HG02623 (cell line): ENCODE data around the gene CBFA2T3.

Experiments used
- ATAC-seq: cut with Tn5 transposase; IDR thresholded peaks from one replicate; pipeline ENCODE4 v1.9.1; 2021; ENCODE audit warnings: moderate library complexity; ENCODE audit not compliant: unreplicated experiment

Gene CBFA2T3

GRCh38 chr16:88844419-88845036 is 132.5 kb downstream of the CBFA2T3 start:
- ATAC-seq: no peak

GRCh38 chr16:88843256-88843655 is 133.8 kb downstream of the CBFA2T3 start:
- ATAC-seq: no peak

DNA sequence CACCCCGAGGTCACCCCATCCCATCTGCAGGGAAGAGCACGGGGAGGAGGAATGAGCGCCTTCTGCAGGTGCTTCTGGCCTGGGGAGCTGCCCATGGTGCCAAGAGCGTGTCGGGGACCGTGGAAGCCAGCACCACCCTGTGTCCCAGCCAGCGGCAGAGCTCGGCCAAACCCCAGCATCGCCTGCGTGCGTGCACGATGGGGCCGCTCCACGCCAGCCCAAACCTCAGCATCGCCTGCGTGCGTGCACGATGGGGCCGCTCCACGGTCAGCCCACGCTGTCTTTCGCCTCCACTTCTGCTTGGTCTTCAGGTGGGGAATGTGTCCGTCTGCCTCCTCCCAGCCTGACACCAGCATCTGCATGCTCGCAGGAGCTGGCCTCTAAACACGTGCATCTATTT is 134.2 kb downstream of the CBFA2T3 start:
- ATAC-seq: no peak

- ATAC-seq: no peak
These were observed 134.7 kb downstream of the CBFA2T3 start for GRCh38 chr16:88842308-88842756.

DNA sequence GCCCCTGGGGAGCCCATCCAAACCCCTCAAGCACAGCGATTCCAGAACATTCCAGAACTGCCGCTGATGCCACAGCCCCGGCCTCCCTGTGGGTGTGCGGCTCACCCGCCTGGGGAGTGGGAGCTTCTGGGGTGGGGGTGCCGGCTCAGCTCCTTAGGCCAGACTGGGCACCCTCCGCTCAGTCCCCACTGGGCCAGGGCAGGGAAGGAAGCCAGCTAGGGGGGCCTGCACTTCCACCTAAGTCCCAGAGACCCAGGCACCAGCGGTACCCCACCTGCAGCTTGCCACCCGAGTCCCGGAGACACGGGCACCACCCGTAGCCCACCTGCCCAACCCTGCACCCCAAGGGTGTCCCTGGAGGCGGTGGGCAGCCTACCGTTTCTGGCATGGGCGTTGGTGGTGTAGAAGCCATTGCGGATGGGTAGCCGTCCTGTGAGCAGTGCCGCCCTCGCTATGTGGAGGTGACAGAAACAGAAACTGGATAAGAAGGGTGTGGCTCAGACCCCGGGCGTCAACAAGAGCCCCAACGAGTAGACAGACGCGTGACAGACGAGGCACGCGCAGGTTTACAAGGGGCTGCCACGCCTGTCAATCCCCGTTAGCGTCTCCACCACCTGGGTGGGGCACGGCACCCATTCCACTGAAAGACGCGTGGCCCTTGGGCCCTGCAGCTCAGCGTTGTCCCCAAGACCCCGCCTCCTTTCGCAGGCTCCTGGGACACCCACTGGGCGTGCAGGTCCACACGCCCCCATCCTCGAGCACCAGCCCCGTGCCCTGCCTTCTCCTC is 135.3 kb downstream of the CBFA2T3 start:
- ATAC-seq: no peak

GRCh38 chr16:88840600-88841215 is 136.3 kb downstream of the CBFA2T3 start:
- ATAC-seq: no peak

DNA sequence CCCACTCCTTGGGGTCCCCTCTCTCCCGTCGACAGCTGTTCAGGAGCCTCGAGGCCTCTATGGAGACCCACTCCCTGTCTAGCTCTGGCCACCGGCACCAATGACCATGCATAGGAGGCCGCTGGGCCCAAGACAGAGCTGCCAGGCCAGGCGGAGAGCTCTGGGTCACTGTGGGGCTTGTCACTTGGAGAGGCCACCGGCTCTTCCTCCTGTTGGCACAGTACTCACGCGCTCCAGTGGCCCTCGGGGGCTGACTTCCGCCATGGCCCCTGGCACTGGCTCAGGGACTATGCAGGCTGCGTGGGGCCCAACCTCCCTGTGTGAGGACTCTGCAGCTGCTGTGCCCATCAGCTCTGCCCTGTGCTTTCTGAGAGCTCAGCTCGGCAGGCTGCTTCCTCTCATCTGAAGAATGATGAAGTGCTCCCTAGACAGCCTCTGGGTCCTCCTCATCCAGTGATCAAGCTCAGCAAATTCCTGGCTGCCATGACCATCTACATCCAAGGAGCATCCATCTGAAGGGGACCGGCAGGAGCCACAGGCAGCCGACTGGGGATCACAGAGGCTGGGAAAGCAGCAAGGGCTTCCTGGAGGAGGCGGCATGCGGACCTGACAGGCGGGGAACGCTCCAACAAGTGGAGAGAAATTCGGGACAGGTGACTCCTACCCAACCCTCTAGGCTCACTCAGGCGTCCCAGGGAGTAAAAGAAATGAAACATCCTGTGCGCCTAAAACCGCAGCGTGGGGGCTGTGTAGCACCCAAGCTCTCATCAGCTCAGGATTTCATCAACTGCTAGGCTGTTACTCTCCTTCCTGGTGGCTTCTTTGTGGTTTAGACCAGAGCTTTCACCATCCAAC is 137.0 kb downstream of the CBFA2T3 start:
- ATAC-seq: no peak

- no peak for ATAC-seq
These were observed 137.9 kb downstream of the CBFA2T3 start for GRCh38 chr16:88839026-88839529.

DNA sequence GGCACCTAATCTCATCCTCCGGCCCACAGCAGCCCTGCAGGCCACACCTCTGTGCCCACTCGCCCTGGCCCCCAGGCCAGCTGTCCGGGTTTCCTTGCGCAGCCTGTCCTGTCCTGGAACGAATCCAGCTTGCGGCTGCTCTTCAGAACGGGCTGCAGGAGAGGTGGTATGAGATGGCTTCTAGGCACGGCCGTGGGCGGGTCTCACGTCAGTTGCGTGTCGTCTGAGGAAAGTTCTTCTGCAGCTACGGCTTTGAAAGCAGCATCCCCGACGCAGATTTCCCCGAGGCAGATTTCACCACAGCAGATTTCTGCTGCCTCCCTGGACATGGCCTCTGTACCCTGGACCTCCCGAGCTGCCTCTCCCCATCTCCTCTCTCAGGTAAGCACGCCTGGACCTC is 138.4 kb downstream of the CBFA2T3 start:
- ATAC-seq: no peak

DNA sequence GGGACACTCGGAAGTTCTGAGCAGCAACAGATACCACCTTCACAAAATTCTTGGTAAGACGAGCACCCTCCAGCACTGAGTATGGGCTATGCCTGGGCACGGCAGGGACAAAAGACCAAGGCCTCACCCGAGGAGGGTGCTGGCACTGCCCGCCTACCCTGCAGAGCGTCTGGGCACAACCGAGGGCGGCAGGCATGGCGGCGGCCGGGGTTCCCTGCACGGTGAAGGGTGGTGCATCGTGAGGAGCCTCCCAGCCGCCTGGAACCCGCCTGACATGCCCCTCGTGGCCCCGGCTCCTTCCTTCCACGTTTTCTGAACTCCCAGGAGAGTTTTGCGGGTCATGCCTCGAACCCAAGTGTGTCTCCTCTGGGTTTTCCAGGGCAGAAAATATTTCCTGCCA is 139.2 kb downstream of the CBFA2T3 start:
- no peak for ATAC-seq

GRCh38 chr16:88836791-88837190 is 140.2 kb downstream of the CBFA2T3 start:
- no peak for ATAC-seq

GRCh38 chr16:88835818-88836217 is 141.2 kb downstream of the CBFA2T3 start:
- ATAC-seq: no peak

DNA sequence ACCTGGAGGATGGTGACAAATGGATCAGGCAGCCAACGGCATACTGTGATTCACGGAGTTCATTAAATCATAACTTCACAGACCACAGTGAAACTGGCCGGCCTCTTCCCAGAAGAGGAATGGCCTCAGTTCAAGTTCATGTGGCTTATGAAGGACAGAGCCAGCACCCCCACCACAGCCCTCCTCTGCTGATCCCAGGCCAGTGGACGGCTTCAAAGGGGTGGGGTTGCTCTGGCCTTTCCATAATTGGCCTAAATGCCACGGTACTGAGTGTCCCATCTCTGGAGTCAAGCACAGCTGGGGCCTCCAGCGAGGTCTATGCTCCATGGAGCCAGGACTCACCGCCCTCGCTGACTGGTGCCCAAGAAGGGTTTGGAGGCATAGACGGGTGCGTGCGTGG is 141.6 kb downstream of the CBFA2T3 start:
- ATAC-seq: no peak

GRCh38 chr16:88834670-88835069 is 142.3 kb downstream of the CBFA2T3 start:
- ATAC-seq: no peak

GRCh38 chr16:88833086-88833485 is 143.9 kb downstream of the CBFA2T3 start:
- no peak for ATAC-seq

GRCh38 chr16:88831838-88832237 is 145.2 kb downstream of the CBFA2T3 start:
- ATAC-seq: no peak

DNA sequence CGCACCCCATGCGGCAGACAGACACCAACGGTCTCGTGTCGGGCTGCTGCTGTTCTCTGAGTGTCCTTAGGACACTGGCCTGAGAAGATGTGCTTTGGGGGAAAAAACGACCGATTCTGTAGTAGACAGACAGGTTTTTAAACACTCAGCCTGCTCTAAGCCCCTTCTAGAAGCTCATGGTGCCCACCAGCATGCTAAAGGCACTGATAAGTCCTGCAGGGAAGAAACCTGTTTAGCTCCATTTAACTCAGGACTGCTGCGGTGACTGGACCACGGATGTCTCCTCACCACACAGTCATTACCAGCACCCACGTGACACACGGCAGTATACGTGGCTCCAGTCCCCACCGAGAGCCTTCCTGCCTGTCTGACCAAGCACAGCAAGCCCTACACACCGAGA is 146.2 kb downstream of the CBFA2T3 start:
- ATAC-seq: no peak

DNA sequence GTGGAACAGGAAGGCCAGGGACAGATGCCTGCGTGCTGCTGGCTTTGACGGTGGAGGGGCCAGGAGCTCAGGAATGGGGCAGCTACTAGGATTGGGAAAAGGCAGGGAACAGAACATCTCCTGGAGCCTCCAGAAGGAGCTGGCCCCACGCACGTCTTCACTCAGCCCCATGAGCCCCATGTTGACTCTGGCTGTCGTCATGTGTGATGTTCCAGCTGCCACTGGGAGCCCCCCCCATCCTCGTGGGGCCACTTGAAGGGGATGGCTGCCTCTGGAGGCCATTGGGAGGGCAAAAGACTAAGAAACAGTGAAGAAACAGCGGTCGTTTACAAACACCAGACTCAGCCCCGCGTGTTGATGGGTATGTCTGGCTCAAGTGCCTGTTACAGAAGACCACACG is 146.7 kb downstream of the CBFA2T3 start:
- ATAC-seq: no peak

DNA sequence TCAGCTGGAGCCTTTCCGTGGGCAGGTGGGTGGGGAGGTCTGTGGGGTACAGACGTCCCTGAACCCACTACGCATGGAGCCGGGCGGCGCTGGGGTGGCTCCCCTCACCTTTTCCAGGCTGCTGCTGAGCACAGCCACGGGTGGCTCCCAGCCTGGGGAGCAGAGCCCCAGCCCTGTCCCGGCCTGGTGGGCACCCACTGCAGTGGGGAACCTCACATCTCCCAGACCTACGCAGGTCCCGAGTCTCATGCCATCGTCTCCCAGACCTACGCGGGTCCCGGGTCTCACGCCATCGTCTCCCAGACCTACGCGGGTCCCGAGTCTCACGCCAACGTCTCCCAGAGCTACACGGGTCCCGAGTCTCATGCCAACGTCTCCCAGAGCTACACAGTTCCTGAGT is 148.3 kb downstream of the CBFA2T3 start:
- ATAC-seq: no peak

DNA sequence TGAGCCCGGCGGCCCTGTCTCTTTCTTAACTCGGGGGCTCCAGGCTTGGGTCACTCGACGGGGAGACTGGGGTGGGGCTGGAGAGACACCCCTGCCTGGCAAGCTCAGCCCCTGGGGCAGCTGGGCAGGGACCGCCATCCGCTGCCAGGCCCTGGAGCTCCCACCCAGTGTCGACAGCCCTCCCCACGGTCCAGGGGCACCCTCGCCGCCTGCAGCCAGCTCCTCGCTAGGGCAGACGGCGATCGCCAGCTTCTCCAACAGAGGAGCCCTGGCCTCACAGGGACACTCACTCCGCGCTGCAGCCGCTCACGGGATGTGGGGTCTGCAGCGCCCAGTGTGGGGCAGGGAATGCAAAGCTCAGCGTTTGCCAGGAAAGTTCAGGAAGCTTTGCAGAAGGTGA is 149.3 kb downstream of the CBFA2T3 start:
- ATAC-seq: no peak
